ENCODE measurements around the gene DNHD1. TPM values are rescaled to one million over a fixed set of nuclear protein-coding genes. Genes with fewer than 3 reads are reported as not detected.

Gene DNHD1
- 12.1 TPM for total RNA-seq

GRCh38 chr11:6497069-6497839 lies at the start of gene DNHD1:
TSS of gene DNHD1 (plus strand) at chr11:6497280. CDS start at chr11:6498216, 936 bp downstream.

GRCh38 chr11:6473451-6474412 lies 23.3 kb upstream of the DNHD1 start, which contains the start of gene TRIM3:
TSS of gene TRIM3 (minus strand) at chr11:6473941. CDS start at chr11:6465695, 8,246 bp downstream.

GRCh38 chr11:6481012-6481923 lies 15.8 kb upstream of the DNHD1 start, which contains the start of the genes ARFIP2 and TIMM10B:
TSS of gene ARFIP2 (minus strand) at chr11:6481331. CDS start at chr11:6480421, 910 bp downstream.
TSS of gene TIMM10B (plus strand) at chr11:6481501. CDS start at chr11:6481517, 16 bp downstream.

GRCh38 chr11:6603287-6604080 lies 106.4 kb downstream of the DNHD1 start, which contains the start of the genes ILK and RRP8:
TSS of gene ILK (plus strand) at chr11:6603774. CDS start at chr11:6604272, 498 bp downstream.
TSS of gene RRP8 (minus strand) at chr11:6603616. CDS start at chr11:6603502, 114 bp downstream.

DNA sequence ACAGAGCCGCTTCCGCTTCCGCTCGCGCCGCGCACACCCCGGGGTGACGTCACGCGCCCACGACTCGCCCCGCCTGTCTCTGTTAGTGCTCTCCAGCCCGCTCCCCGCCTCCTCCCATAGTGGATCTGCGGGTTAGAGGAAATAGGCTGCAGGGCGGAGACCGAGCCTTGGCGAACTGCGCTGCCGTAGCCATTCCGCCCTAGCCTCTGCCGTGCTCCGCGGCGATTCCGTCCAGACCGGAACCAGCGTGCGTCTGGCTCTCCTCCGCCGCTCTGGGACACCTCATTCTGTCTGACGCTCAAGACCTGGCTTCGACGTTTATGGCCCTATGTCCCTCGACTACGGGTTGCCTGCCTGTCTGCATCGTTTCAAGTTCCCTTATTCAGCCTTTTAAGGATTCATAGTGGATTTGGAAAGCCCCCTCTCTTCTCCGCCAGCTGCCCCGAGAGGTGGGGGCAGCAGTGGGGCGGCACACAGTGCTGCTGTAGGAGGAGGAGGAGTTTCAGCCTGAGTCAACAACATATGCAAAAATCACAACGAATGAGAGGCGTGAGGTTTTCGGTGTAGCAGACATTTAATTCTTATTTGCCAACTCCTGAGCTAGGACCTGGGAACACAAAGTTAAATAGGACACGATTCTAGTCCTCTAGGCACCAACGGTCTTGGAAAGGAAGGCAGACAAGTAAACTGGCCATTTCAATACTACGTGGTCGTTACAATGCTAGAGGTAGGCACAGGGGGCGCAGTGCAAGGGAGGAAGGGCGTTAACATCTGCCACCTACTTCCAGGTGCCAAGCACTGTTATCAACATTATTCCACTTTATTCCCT lies 115.3 kb downstream of the DNHD1 start, which contains the start of gene TAF10:
TAF10 (minus strand) TSS at position 4 of the 829 bp plus-strand sequence. CDS start 27 bp downstream, outside the sequence.

DNA sequence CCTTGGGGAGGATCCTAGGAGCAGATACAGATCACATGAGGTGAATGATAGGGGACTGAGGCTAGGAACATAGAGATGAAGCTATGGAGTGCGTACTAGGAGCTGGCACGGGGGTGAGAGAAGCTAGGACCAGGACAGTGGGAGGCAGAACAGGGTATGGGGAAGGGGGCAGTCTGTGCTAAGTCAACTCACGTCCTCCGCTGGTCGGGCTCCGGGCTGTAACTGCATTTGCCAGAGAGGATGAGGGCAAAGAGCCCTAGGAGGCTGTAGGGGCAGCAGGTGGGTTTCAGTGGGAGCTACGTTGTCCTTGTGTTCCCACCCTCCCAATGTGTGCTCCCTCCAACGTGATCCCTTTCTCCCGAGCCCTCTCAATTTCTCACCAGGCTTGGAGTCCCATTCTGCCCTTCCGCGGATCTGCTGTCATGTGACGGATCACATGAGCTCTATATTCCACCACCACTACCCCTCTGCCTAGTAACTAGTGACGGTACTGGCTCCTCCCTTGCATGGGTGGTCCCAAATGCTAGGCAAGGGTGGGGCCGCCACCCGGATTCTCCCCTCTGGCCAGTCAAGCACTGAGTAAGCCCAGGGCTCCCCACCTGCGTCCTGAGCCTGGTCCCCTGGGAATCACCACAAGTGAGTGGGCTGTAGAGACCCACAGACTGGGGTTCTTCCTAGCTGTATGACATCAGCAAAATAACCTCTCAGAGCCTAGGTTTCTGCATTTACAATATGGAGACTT lies 122.1 kb downstream of the DNHD1 start, which contains the start of gene TPP1:
TPP1 (minus strand) TSS at position 419 of the 742 bp plus-strand sequence; CDS start at position 397, 22 bp downstream.

Other genes with a start within 250 kb of the DNHD1 start
- gene CCKBR, start 237.4 kb upstream of the DNHD1 start, total RNA-seq = 1.7 TPM
- 38.2 TPM for gene CAVIN3, start 176.8 kb upstream of the DNHD1 start, total RNA-seq
- 31.7 TPM for gene SMPD1, start 106.8 kb upstream of the DNHD1 start, total RNA-seq
- gene APBB1, start 78.2 kb upstream of the DNHD1 start, total RNA-seq = 84.1 TPM
- gene HPX, start 56.3 kb upstream of the DNHD1 start, total RNA-seq = 2.8 TPM
- gene TRIM3, start 23.3 kb upstream of the DNHD1 start, total RNA-seq = 26.2 TPM
- 59.3 TPM for gene ARFIP2, start 15.9 kb upstream of the DNHD1 start, total RNA-seq
- 47.2 TPM for gene TIMM10B, start 15.8 kb upstream of the DNHD1 start, total RNA-seq
- gene RRP8, start 106.3 kb downstream of the DNHD1 start, total RNA-seq = 25.6 TPM
- 136 TPM for gene ILK, start 106.5 kb downstream of the DNHD1 start, total RNA-seq
- gene TAF10, start 114.9 kb downstream of the DNHD1 start, total RNA-seq = 16.2 TPM
- 65.5 TPM for gene TPP1, start 122.1 kb downstream of the DNHD1 start, total RNA-seq
- 84.2 TPM for gene DCHS1, start 158.5 kb downstream of the DNHD1 start, total RNA-seq
- gene MRPL17, start 186.1 kb downstream of the DNHD1 start, total RNA-seq = 30.1 TPM

Data from camera-type eye (tissue), 1 donor.